ENCODE data around the gene PLEKHG3.

GRCh38 chr14:64684091-64684490, 20.1 kb upstream of the PLEKHG3 start:
- no peak for TF ChIP-seq EZH2 (IDR thresholded peaks at IDR 0.05; ENCODE audit: borderline replicate concordance, low read length)
- TF ChIP-seq CTCF (conservative IDR thresholded peaks at IDR 0.05 in 1 of 2, IDR thresholded peaks at IDR 0.05 in 1 of 2; ENCODE audit: extremely low read depth in 1 of 2, insufficient read depth in 1 of 2, low read depth in 1 of 2, low read length in 2 of 2): no peak
